HCT116 (cell line): ENCODE results near the gene TIGD4. TPM values are rescaled to one million over a fixed set of nuclear protein-coding genes. Genes with fewer than 3 reads are reported as not detected.

Experiments
- ATAC-seq: fragments of 200-7000 bp; cut with Tn5 transposase; 2 replicates; pipeline ENCODE4 v1.9.1; 2020; ENCODE audit warnings: mild to moderate bottlenecking, moderate library complexity
- BruUV-seq: library from RNA; stranded (reverse); fragments of 400-500 nt; replicated peaks from 2 replicates; lab custom pipeline; 2021; lab: Mats Ljungman, UMichigan
- CTCF ChIA-PET: fragments of 300-600 bp; sonication (Branson Sonifier 250); formaldehyde crosslinking; loops from one replicate; lab custom pipeline; 2021; ENCODE audit warnings: antibody characterized with exemption; lab: Charles Lee
- POLR2A ChIA-PET: fragments of 300-600, 350-600 bp; sonication (Branson Sonifier 250); formaldehyde crosslinking; loops from one replicate; lab custom pipeline; 2021; ENCODE audit warnings: antibody characterized with exemption; lab: Charles Lee
- RAD21 ChIA-PET, 2 experiments: fragments of 300-600 bp; sonication (Branson Sonifier 250); formaldehyde crosslinking; loops; one replicate each; lab custom pipeline; 2023; ENCODE audit warnings: low total read pairs in 2 of 2; ENCODE audit not compliant: uncharacterized antibody in 2 of 2, unreplicated experiment in 2 of 2, low non-redundant PET in 1 of 2; lab: Charles Lee
- DNase-seq: peaks from one replicate; pipeline ENCODE4 v3.0.0-alpha.2; 2010; ENCODE audit warnings: low read depth, low spot score
- H2AFZ ChIP-seq: fragments of 200-600 bp; shearing (Covaris generic), sonication (generic); 2 replicates; pipeline ENCODE4 v1.6.1; 2017; ENCODE audit warnings: low read depth, mixed run types, mixed read lengths, antibody characterized with exemption, low read length; ENCODE audit not compliant: poor library complexity, severe bottlenecking
- H3K27ac ChIP-seq: 2 replicates; pipeline ENCODE4 v1.5.1; 2012; ENCODE audit warnings: low read depth, low read length
- H3K27me3 ChIP-seq: fragments of 200-600 bp; sonication (generic); 2 replicates; pipeline ENCODE4 v1.6.1; 2016; ENCODE audit warnings: mixed run types, low read length, mixed read lengths; ENCODE audit not compliant: insufficient read depth
- H3K36me3 ChIP-seq, 2 experiments: fragments of 200-500 bp in 1 of 2; fragments of 200-600 bp in 1 of 2; sonication (Bioruptor generic) in 1 of 2; sonication (generic) in 1 of 2; 2 replicates each; pipeline versions ENCODE4 v1.5.1 to v1.6.1; 2014 to 2016; ENCODE audit warnings: low read length in 2 of 2, inconsistent platforms in 1 of 2, mixed read lengths in 1 of 2, mixed run types in 1 of 2; ENCODE audit not compliant: insufficient read depth in 2 of 2, control insufficient read depth in 1 of 2
- H3K4me1 ChIP-seq, 2 experiments: fragments of 200-600 bp in 1 of 2; sonication (generic) in 1 of 2; 2 replicates each; pipeline versions ENCODE4 v1.5.1 to v1.6.1; 2012 to 2017; ENCODE audit warnings: low read length in 2 of 2, inconsistent platforms in 1 of 2, mild to moderate bottlenecking in 1 of 2, mixed read lengths in 1 of 2, mixed run types in 1 of 2, moderate library complexity in 1 of 2; ENCODE audit not compliant: insufficient read depth in 2 of 2, control insufficient read depth in 1 of 2
- H3K4me2 ChIP-seq: fragments of 200-600 bp; sonication (generic); 2 replicates; pipeline ENCODE4 v1.6.1; 2017; ENCODE audit warnings: mixed run types, low read length, mixed read lengths
- H3K4me3 ChIP-seq, 2 experiments: fragments of 200-600 bp in 1 of 2; sonication (generic) in 1 of 2; replicated peaks in 1 of 2; 2 replicates each; pipeline ENCODE4 v1.5.1; 2011 to 2016; ENCODE audit warnings: low read length in 2 of 2, control low read depth in 1 of 2, low read depth in 1 of 2, mild to moderate bottlenecking in 1 of 2, mixed read lengths in 1 of 2, mixed run types in 1 of 2
- H3K79me2 ChIP-seq: fragments of 200-600 bp; sonication (generic); 2 replicates; pipeline ENCODE4 v1.6.1; 2017; ENCODE audit warnings: mild to moderate bottlenecking, mixed run types, low read length, moderate library complexity, mixed read lengths; ENCODE audit not compliant: insufficient read depth
- H3K9ac ChIP-seq: fragments of 200-600 bp; sonication (generic); 2 replicates; pipeline ENCODE4 v1.6.1; 2016; ENCODE audit warnings: low read length, mixed read lengths
- H3K9me2 ChIP-seq: fragments of 200-600 bp; sonication (generic), shearing (Covaris generic); 2 replicates; pipeline ENCODE4 v1.6.1; 2017; ENCODE audit warnings: mixed run types, mild to moderate bottlenecking, moderate library complexity; ENCODE audit not compliant: insufficient read depth
- H3K9me3 ChIP-seq, 2 experiments: fragments of 200-500 bp in 1 of 2; fragments of 200-600 bp in 1 of 2; sonication (Bioruptor generic) in 1 of 2; sonication (generic) in 1 of 2; 2 replicates each; pipeline ENCODE4 v1.6.1; 2014 to 2017; ENCODE audit warnings: low read length in 2 of 2, mixed read lengths in 2 of 2, inconsistent platforms in 1 of 2, low read depth in 1 of 2, mild to moderate bottlenecking in 1 of 2, mixed run types in 1 of 2, moderate library complexity in 1 of 2; ENCODE audit not compliant: control insufficient read depth in 1 of 2, insufficient read depth in 1 of 2
- H4K20me1 ChIP-seq: fragments of 200-600 bp; sonication (generic), shearing (Covaris generic); 2 replicates; pipeline ENCODE4 v1.6.1; 2017; ENCODE audit warnings: mixed run types, mild to moderate bottlenecking, moderate library complexity; ENCODE audit not compliant: insufficient read depth
- ATF3 ChIP-seq: IDR thresholded peaks from 2 replicates; pipeline ENCODE4 v1.6.1; 2012
- CEBPB ChIP-seq: IDR thresholded peaks from 2 replicates; pipeline ENCODE4 v1.6.1; 2012; ENCODE audit warnings: low read depth
- CTCF ChIP-seq, 3 experiments: fragments of 200-600 bp in 1 of 3; sonication (generic) in 1 of 3; IDR thresholded peaks in 2 of 3; conservative IDR thresholded peaks in 1 of 3; 2 replicates each; pipeline ENCODE4 v1.5.1; 2012 to 2017; ENCODE audit warnings: low read depth in 2 of 3, low read length in 2 of 3, antibody characterized with exemption in 1 of 3, borderline replicate concordance in 1 of 3, control low read depth in 1 of 3, mild to moderate bottlenecking in 1 of 3, mixed read lengths in 1 of 3, mixed run types in 1 of 3, moderate library complexity in 1 of 3; ENCODE audit not compliant: insufficient read depth in 1 of 3
- EGR1 ChIP-seq: IDR thresholded peaks from 2 replicates; pipeline ENCODE4 v1.6.1; 2012; ENCODE audit warnings: low read depth
- EZH2phosphoT487 ChIP-seq: fragments of 200-600 bp; IDR thresholded peaks from 2 replicates; pipeline ENCODE4 v1.6.1; 2018; ENCODE audit warnings: antibody characterized with exemption, borderline replicate concordance
- FOSL1 ChIP-seq: IDR thresholded peaks from 2 replicates; pipeline ENCODE4 v1.6.1; 2012; ENCODE audit warnings: low read depth
- JUND ChIP-seq: IDR thresholded peaks from 2 replicates; pipeline ENCODE4 v1.6.1; 2012
- RAD21 ChIP-seq: IDR thresholded peaks from 2 replicates; pipeline ENCODE4 v1.6.1; 2012; ENCODE audit warnings: low read depth, mild to moderate bottlenecking
- REST ChIP-seq: IDR thresholded peaks from 2 replicates; pipeline ENCODE4 v1.6.1; 2012; ENCODE audit warnings: low read depth
- SIN3A ChIP-seq: IDR thresholded peaks from 2 replicates; pipeline ENCODE4 v1.6.1; 2012; ENCODE audit warnings: low read depth
- SP1 ChIP-seq: IDR thresholded peaks from 2 replicates; pipeline ENCODE4 v1.6.1; 2012; ENCODE audit warnings: low read depth
- SRF ChIP-seq: IDR thresholded peaks from 2 replicates; pipeline ENCODE4 v1.6.1; 2012; ENCODE audit warnings: low read depth
- intact Hi-C: fragments of 100-400 bp; cut with micrococcal nuclease; formaldehyde crosslinking; loops from 2 replicates; pipeline ENCODE4 v1.10.0; 2022
- total RNA-seq: library from RNA; stranded (reverse); gene quantifications from one replicate; pipeline ENCODE4 v1.2.1, GENCODE V29; 2021; ENCODE audit not compliant: unreplicated experiment

Gene TIGD4
- total RNA-seq, 1 experiment from 2014 or later = 0.42 TPM

- Histone ChIP-seq H3K4me2 (no peak overlapping the region), H3K4me3 (no peak overlapping the region), H3K9ac (no peak overlapping the region), H4K20me1 (no peaks in the 10 kb centered on the region), H3K9me2 (no peaks in the 10 kb centered on the region), H3K27me3 (no peaks in the 10 kb centered on the region), H3K36me3 (no peaks in the 10 kb centered on the region), H3K9me3 (no peaks in the 10 kb centered on the region), H3K27ac (no peak overlapping the region), H3K4me1 (peaks cover 5 to 11% of the 10 kb centered on the region in 2 experiments; a peak in 3 of 4 replicates), H3K79me2 (no peaks in the 10 kb centered on the region), H2AFZ (no peak overlapping the region)
- no peak for TF ChIP-seq JUND
- TF ChIP-seq FOSL1 = no peak
- TF ChIP-seq SRF = no peak
- TF ChIP-seq REST = no peak
- ChIA-PET POLR2A (no interaction called here), CTCF (no interaction called here), RAD21 (no interaction called here)
- no peak for ATAC-seq
- no TSS peak for BruUV-seq
- no peak for DNase-seq
- intact Hi-C loops = no loop called here
These were observed 5.6 kb downstream of the TIGD4 start for GRCh38 chr4:152773953-152774352.

DNA sequence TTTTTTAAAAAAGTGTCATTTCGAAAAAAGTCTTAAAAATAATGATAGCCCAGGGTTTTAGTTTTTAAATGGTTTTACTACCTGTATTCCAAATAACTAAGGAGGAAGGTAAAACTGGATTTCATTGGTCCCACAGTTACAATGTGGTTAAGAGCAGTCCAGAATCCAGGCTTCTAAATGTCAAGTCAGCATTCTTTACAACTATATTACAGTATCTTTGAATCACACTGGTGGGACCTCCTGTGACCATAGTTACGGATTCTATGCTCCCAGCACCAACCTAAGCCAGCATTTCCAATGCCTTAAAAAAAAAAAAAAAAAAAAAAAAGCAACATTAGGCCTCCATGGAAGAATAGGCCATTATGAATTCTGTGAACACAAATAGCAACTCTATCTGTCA lies 6.2 kb downstream of the TIGD4 start:
- Histone ChIP-seq H3K27me3 (no peaks in the 10 kb centered on the region), H3K36me3 (no peaks in the 10 kb centered on the region), H3K4me2 (no peak overlapping the region), H4K20me1 (no peaks in the 10 kb centered on the region), H2AFZ (no peak overlapping the region), H3K79me2 (no peaks in the 10 kb centered on the region), H3K4me1 (peaks cover 1 to 5% of the 10 kb centered on the region in 2 experiments; a peak in 3 of 4 replicates), H3K27ac (no peak overlapping the region), H3K4me3 (no peak overlapping the region), H3K9me3 (no peaks in the 10 kb centered on the region), H3K9me2 (no peaks in the 10 kb centered on the region), H3K9ac (no peak overlapping the region)
- intact Hi-C loops = no loop called here
- ChIA-PET RAD21 (no interaction called here), POLR2A (no interaction called here), CTCF (no interaction called here)
- no peak for ATAC-seq
- no TSS peak for BruUV-seq
- DNase-seq = no peak
- TF ChIP-seq SP1 = no peak
- TF ChIP-seq CTCF (IDR thresholded peaks at IDR 0.05 in 2 of 3, conservative IDR thresholded peaks at IDR 0.05 in 1 of 3; ENCODE audit: borderline replicate concordance in 1 of 3, insufficient read depth in 1 of 3, low read depth in 2 of 3, low read length in 2 of 3) = no peak
- no peak for TF ChIP-seq CEBPB
- no peak for TF ChIP-seq RAD21
- no peak for TF ChIP-seq EGR1
- no peak for TF ChIP-seq SIN3A
- no peak for TF ChIP-seq EZH2phosphoT487
- no peak for TF ChIP-seq REST
- TF ChIP-seq ATF3 = no peak
- no peak for TF ChIP-seq FOSL1
